COLO668 (cell line): ENCODE measurements around the gene GSE1.
A peak's percentile ranks its signal among the peaks of the same experiment; 100 is the strongest.

Experiments used
- DNase-seq: peaks from one replicate; lab custom pipeline; 2025; ENCODE audit not compliant: unreplicated experiment; lab: John Stamatoyannopoulos, UW

The GSE1 gene

GRCh38 chr16:85573696-85574641 lies 39.2 kb upstream of the GSE1 start:
- peak; percentile 40 for DNase-seq

DNA sequence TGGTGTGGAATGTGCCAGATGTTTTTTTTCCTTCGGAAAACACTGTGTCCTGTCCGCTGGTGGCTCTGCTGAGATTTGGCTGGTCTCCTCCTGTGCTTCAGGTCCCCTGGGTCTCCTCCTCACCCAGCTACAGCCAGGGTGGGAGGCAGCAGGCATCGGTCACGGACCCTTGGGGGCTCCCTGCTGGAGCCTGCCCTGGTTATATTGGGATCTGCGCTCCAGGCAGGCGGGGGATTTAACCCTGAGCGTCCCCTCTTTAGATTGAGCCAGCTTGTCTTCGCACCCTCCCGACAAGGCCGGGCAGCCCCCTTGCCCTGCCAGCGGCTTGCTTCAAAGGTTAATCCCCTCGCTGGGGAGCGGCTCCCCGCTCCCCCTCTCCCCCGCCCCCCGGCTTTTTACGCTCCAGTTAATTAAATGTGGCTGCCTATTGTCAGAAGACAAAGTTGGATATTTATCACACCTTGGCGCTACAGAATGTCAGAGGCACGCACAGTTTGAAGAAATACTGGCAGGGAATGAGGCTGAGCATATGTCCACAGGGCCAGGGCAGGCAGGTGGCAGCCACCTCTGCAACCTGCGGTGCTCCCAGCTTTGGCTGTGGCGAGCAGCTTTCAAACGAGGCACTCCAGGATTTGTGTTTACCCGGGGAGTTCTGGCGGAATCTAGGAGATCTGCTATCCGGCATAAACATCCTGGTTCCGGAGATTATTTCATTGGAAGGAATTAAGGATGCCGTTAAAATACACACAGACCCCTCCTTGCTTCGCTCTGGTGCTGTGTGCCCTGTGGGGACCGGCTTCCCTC lies 38.2 kb upstream of the GSE1 start:
- peak; percentile 68 for DNase-seq

DNA sequence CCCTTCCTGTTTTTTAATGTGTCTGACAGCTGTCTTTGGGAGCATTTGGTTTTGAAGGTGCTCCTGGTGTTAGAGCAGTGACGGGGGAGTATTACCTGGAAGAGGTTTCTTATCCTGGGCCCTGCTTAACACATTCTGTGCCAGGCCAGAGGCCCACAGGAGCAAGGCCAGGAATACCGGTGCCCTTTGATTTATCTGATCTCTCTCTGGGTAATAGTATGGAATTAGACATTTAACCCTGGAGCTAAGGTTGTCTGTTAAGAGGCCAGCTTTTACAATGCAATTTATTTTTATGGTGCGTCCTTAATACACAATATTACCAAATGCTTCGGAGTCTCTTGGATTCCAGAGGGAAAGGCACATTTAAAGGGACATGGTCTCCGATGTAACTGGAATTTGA lies 37.2 kb upstream of the GSE1 start:
- DNase-seq, result no peak

DNA sequence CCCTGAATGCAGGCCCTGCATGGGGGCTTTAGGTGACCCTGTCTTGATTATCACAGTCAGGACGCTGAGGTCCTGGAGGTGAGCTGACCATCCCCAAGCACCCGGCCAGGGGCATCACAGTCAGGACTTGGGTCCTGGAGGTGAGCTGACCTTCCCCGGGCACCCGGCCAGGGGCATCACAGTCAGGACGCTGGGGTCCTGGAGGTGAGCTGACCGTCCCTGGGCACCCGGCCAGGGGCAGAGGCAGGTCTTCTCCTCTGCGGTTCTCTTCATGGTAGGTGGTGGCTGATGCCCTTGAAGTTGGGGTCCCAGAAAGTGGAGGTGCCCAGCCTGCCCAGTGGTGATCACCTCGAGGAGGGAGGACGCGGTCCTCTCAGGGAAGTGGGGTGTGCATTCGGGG lies 36.2 kb upstream of the GSE1 start:
- DNase-seq, result no peak

DNA sequence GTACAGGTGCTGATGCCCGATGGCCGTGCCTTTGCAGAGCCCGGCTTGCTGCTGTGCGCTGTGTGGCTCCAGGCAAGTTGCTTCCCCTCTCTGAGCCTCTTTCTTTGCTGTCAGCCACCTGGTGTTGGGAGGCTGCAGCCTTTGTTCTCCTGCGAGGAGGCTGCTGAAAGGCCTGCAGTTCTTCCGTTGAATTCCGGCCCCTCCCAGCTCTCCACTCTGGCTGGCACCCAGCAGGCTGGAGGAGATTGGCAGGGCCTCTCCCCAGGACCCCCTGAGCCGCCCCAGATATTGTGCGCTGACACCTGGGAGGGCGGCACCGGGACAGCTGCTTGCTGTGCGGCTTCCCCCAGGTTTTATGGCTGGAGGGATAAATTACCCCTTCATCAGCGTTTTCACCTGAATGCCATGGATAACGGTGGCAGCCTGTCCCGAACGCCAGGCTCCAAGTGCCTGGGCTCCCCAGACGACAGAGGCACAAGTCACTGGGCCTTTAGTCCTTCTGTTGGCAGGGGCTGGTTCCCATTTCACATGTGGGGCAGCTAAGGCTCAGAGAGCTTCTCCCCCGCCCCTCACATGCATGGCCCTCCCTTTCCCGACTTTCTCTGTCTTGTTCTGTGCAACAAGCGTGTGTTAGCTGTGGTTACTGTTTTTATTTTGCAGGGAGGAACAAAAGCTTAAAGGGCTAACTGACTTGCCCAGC lies 35.1 kb upstream of the GSE1 start:
- no peak for DNase-seq

- DNase-seq, result no peak
Measured at GRCh38 chr16:85578599-85578948, 34.5 kb upstream of the GSE1 start.

DNA sequence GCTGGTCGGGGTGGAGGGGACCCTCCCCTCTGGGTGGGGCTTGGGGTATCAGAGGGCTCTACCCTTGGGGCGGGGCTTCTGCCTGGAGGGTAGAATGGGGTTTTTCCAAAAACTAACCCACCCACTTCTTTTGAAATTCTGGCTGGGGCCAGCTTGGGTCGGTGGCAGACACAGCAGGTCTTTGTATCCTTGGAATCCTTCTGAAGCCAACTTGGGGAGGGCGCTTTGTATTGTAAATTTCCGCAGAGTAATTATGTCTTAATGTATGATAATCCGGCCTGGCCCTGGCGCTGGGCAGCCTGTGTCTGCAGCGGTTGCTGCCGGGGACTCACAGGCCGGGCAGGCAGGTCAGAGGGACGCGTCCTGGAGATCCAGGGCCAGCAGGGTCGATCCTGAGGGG lies 33.9 kb upstream of the GSE1 start:
- DNase-seq, result no peak

GRCh38 chr16:85579923-85580580 lies 33.1 kb upstream of the GSE1 start:
- DNase-seq, result no peak

DNA sequence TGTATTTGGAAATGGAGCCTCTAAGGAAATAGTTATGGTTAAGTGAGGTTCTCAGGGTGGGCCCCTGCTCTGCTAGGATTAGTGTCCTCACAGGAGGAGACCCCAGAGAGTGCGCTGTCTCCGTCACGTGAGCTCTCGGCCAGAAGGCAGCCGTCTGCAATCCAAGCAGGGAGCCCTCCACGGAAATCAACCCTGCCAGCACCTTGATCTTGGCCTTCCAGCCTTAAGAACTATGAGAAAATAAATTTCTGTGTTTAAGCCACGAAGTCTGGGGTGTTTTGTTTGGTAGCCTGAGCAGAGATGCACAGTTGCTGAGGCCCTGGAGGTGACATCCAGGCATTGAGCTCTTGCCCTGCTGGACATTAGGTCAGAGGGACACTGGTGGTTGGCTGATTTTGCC lies 32.4 kb upstream of the GSE1 start:
- DNase-seq, result no peak

- no peak for DNase-seq
Measured at GRCh38 chr16:85582229-85582991, 30.7 kb upstream of the GSE1 start.

DNA sequence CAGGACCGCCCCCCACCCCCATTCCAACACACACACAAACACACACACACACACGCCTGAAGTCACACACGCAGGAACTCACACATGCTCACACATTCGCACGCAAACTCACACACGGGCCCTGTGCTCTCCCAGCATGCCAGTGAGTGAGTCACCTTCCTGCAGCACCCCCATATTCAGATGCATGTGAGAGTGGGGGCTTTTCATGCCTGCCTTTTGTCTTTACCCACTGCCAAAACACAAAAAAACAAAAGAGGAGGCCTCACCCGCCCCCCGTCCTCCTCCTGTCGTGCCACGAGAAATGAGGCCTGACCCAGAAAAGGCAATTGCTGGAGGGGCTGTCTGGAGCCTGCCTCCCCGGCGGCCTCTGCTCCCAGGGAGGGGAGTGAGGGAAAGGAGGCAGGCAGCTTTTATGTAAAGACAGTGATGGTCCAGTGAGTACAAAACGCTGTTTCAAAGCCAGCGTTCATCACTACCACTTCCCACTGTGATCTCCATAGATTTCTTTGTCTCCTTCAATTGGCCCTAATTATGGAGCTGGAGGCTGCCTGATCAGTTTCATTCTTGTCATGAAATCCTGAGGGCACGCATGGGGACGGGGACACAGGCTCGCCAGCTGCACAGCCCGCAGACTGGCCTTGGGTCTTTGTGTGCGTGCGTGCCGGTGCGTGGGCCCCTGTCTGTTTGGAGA lies 29.5 kb upstream of the GSE1 start:
- DNase-seq, result no peak

DNA sequence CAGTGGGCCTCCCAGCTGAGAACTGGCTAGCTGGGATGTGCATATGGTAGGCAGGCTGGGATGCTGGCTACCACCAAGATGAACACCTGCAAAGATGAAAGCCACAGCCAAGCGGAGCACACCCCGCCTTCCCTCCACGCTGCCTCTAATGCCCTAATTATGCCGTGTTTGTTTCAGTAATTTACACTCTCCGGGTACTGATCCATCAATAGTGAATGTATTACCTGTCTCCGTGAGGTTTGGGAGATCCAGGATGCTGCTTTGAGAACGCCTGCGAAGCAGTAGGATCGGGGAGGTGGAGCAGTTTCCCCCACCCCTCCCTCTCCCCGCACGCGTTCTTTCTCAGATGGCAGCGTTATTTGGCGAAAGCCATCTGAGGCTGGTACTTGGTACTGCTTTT lies 28.9 kb upstream of the GSE1 start:
- no peak for DNase-seq

DNA sequence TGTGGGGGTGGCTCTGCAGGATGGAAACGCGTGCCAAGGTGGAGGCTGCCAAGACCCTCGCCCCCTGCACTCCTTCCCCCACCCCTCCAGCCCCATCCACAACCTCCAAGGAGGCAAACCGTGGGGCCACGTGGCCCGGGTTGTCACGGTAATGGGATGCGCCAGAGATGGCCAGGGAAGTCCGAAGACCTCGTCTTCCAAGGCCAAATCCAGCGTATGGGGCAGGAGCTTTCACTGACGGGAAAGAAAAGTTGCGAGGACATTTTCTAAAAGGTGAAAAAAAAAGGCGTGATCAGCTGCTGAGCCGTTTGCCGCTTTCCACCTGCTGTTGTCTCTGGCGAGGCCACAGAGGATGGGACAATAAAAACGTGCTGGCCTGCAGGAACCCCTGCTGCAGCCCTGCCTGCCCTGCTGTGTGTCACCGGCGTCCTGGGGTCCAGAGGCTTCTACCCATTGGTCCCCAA lies 28.3 kb upstream of the GSE1 start:
- DNase-seq, result no peak

GRCh38 chr16:85585711-85586110 lies 27.4 kb upstream of the GSE1 start:
- no peak for DNase-seq

DNA sequence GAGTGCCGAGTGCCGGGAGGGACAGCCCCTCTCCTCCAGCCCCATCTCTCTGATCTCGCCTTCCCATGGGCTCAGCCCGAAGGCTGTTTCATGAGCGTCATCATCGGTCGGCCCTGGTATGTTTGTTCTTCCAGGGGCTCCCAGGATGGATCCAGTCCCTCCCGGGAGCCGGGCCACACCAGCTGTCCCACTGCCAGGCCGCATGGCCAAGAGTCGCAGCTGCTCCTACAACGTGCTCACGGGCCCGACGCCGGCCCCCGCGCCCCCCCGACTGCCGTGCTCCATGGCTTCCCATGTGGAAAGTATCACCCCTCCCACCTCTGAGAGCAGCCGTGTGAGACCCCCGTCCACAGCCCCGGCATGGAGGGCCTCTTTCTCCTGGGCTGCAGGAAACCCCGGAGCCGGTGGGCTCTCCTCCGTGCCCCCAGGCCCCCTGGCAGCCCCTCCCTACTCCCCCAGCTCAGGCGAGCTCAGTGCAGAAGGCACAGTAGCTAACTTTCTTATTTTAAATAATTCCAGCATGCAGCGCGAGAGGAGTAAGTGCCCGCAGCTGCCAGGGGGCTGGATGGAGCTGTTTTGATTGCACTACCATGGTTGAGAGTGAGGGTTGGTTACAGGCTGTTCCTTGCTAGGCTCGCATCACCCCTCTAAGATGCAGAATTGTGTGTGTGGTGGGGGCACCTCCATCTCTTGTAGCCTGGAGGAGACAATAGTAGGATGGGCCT lies 26.6 kb upstream of the GSE1 start:
- DNase-seq, result peak; percentile 79

- no peak for DNase-seq
Measured at GRCh38 chr16:85587762-85588556, 25.2 kb upstream of the GSE1 start.

GRCh38 chr16:85588562-85589503 lies 24.3 kb upstream of the GSE1 start:
- DNase-seq, result peak; percentile 26
